ENCODE measurements around the gene DNAJB2.

The DNAJB2 gene

GRCh38 chr2:219248845-219249202 lies 30.3 kb upstream of the DNAJB2 start:
- Histone ChIP-seq H3K36me3 (ENCODE audit: control insufficient read depth, insufficient read depth, low read length) (peaks cover 5% of the 10 kb centered on the region), H3K27me3 (ENCODE audit: control insufficient read depth, insufficient read depth, low read length, poor library complexity, severe bottlenecking) (peaks cover 30% of the 10 kb centered on the region), H3K9me3 (ENCODE audit: control insufficient read depth, low read length) (no peaks in the 10 kb centered on the region), H3K4me1 (ENCODE audit: control insufficient read depth, insufficient read depth, low read length) (peaks cover 23% of the 10 kb centered on the region), H3K4me3 (ENCODE audit: insufficient read depth, low read depth, low read length) (no peak overlapping the region), H3K27ac (ENCODE audit: insufficient read depth, low read depth, low read length, poor library complexity, severe bottlenecking) (no peak overlapping the region)
- 89 to 97% methylated on average over 2 of the region's 2 CpGs for WGBS, 2 experiments

GRCh38 chr2:219249203-219249980 lies 29.8 kb upstream of the DNAJB2 start:
- no peaks in the 10 kb centered on the region for H3K9me3 ChIP-seq (ENCODE audit: control insufficient read depth, low read length)
- 65 to 72% methylated on average over 7 of the region's 7 CpGs for WGBS, 2 experiments
- no peak overlapping the region for H3K27ac ChIP-seq (ENCODE audit: insufficient read depth, low read depth, low read length, poor library complexity, severe bottlenecking)
- H3K27me3 ChIP-seq (ENCODE audit: control insufficient read depth, insufficient read depth, low read length, poor library complexity, severe bottlenecking): peaks cover 36% of the 10 kb centered on the region
- H3K36me3 ChIP-seq (ENCODE audit: control insufficient read depth, insufficient read depth, low read length): peaks cover 5% of the 10 kb centered on the region
- no peak overlapping the region for H3K4me3 ChIP-seq (ENCODE audit: insufficient read depth, low read depth, low read length)
- peaks cover 23% of the 10 kb centered on the region for H3K4me1 ChIP-seq (ENCODE audit: control insufficient read depth, insufficient read depth, low read length)

- WGBS, 2 experiments: 92 to 93% methylated on average over 22 of the region's 22 CpGs
- Histone ChIP-seq H3K27me3 (ENCODE audit: control insufficient read depth, insufficient read depth, low read length, poor library complexity, severe bottlenecking) (peaks cover 44% of the 10 kb centered on the region), H3K36me3 (ENCODE audit: control insufficient read depth, insufficient read depth, low read length) (peaks cover 5% of the 10 kb centered on the region), H3K4me3 (ENCODE audit: insufficient read depth, low read depth, low read length) (no peak overlapping the region), H3K4me1 (ENCODE audit: control insufficient read depth, insufficient read depth, low read length) (peaks cover 23% of the 10 kb centered on the region), H3K27ac (ENCODE audit: insufficient read depth, low read depth, low read length, poor library complexity, severe bottlenecking) (no peak overlapping the region), H3K9me3 (ENCODE audit: control insufficient read depth, low read length) (no peaks in the 10 kb centered on the region)
These were observed 29.0 kb upstream of the DNAJB2 start for GRCh38 chr2:219250049-219250781.

GRCh38 chr2:219251656-219252055 lies 27.5 kb upstream of the DNAJB2 start:
- no peak overlapping the region for H3K27ac ChIP-seq (ENCODE audit: insufficient read depth, low read depth, low read length, poor library complexity, severe bottlenecking)
- peaks cover 5% of the 10 kb centered on the region for H3K36me3 ChIP-seq (ENCODE audit: control insufficient read depth, insufficient read depth, low read length)
- H3K4me1 ChIP-seq (ENCODE audit: control insufficient read depth, insufficient read depth, low read length): peaks cover 14% of the 10 kb centered on the region
- H3K9me3 ChIP-seq (ENCODE audit: control insufficient read depth, low read length): no peaks in the 10 kb centered on the region
- 84 to 86% methylated on average over 6 of the region's 6 CpGs for WGBS, 2 experiments
- H3K27me3 ChIP-seq (ENCODE audit: control insufficient read depth, insufficient read depth, low read length, poor library complexity, severe bottlenecking): peaks cover 59% of the 10 kb centered on the region
- no peak overlapping the region for H3K4me3 ChIP-seq (ENCODE audit: insufficient read depth, low read depth, low read length)

DNA sequence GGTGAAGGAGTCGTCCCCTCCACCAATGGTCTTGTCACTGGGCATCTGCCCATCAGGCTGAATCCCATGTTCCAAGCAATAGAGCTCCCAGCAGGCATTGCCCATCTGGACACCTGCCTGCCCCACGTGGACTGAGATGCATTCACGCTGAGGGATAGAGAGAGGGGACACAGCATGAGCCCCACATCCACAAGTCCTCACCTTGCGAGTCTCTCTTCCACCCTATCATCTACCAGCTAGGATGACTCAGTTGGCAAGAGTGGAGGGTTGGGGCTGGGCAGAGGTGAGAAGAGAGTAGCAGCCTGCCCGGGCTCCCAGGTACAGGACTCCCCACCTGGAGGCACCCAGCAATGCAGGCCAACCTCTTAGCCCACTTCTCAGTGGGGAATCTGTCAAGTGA lies 27.1 kb upstream of the DNAJB2 start:
- H3K36me3 ChIP-seq (ENCODE audit: control insufficient read depth, insufficient read depth, low read length): peaks cover 2% of the 10 kb centered on the region
- peaks cover 14% of the 10 kb centered on the region for H3K4me1 ChIP-seq (ENCODE audit: control insufficient read depth, insufficient read depth, low read length)
- no peak overlapping the region for H3K4me3 ChIP-seq (ENCODE audit: insufficient read depth, low read depth, low read length)
- peaks cover 62% of the 10 kb centered on the region for H3K27me3 ChIP-seq (ENCODE audit: control insufficient read depth, insufficient read depth, low read length, poor library complexity, severe bottlenecking)
- H3K27ac ChIP-seq (ENCODE audit: insufficient read depth, low read depth, low read length, poor library complexity, severe bottlenecking): no peak overlapping the region
- WGBS, 2 experiments: 60 to 62% methylated on average over 4 to 5 of the region's 5 CpGs
- H3K9me3 ChIP-seq (ENCODE audit: control insufficient read depth, low read length): no peaks in the 10 kb centered on the region

DNA sequence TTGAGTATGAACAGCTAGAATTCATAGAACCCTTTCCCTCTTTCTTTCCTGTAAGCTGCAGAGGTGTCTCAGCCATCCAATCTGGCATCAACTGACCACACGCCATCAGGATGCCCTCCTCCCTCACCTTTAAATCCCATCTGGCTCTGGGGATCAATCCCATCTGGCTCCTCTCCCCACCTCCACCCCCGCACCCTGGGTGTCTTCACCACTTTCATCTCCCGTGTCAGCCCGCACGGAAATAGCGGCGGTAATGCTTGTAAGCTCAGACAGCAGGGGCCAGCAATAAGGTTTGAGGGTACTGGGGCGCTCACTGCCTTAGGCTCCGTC lies 26.6 kb upstream of the DNAJB2 start:
- no peak overlapping the region for H3K27ac ChIP-seq (ENCODE audit: insufficient read depth, low read depth, low read length, poor library complexity, severe bottlenecking)

GRCh38 chr2:219252900-219253752 lies 26.0 kb upstream of the DNAJB2 start, which contains the start of gene TUBA4B:
Gene TUBA4B (plus strand): TSS chr2:219253243. CDS start chr2:219253408, 165 bp downstream.
- Histone ChIP-seq H3K4me3 (ENCODE audit: insufficient read depth, low read depth, low read length) (peak within 1 kb of the TSS; percentile 20), H3K27ac (ENCODE audit: insufficient read depth, low read depth, low read length, poor library complexity, severe bottlenecking) (no peak within 1 kb of the TSS)

More for the DNA sequence above, 26.6 kb upstream of the DNAJB2 start:
- no peak overlapping the region for H3K4me3 ChIP-seq (ENCODE audit: insufficient read depth, low read depth, low read length)
- H3K9me3 ChIP-seq (ENCODE audit: control insufficient read depth, low read length): no peaks in the 10 kb centered on the region
- peaks cover 62% of the 10 kb centered on the region for H3K27me3 ChIP-seq (ENCODE audit: control insufficient read depth, insufficient read depth, low read length, poor library complexity, severe bottlenecking)
- peaks cover 14% of the 10 kb centered on the region for H3K4me1 ChIP-seq (ENCODE audit: control insufficient read depth, insufficient read depth, low read length)
- 7% methylated on average over 9 of the region's 9 CpGs for WGBS, 2 experiments
- H3K36me3 ChIP-seq (ENCODE audit: control insufficient read depth, insufficient read depth, low read length): no peaks in the 10 kb centered on the region

DNA sequence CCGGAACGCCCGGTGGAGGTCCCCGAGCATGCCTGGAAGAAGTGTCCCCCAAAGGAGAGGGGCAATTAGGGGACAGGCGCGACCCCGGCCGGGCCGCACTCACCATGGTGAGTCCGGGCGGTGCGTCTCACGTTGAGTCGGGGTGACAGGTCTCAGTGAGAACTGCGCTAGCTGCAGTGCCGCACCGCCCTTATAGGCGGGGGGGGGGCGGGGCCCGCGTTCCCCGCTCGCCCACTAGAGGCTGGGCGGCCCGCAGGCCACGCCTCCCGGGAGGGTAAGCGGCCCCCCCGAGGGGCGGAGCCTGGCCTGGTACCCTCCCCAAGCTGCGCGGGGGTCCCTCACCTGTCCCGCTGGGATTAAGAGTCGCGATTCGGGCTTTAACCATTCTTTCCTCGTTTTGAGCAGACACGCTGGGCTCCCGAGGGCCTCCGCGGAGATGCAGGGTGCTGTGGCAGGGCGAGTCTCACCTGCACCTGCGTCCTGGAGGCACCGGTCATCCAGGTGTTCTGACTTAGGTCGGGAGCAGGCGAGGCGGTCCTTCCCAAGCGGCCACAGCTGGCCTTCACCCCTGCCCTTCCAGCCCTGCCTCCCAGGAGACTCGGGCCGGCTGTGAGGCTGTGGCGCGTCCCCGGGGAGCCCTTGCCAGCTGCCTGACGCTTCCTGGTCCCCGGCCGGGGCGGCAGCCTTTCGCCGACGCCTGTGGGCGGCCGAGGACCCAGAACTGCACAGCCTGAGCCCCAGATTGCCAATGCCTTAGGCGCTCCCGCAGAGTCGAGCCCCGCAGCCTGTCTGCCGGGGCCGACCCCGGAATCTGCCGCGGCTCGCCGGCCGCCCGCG lies 25.2 kb upstream of the DNAJB2 start, which contains the start of gene TUBA4A:
TSS of gene TUBA4A (minus strand) at position 166 of the 837 bp plus-strand sequence. CDS start at position 106, 60 bp downstream.
- no peaks in the 10 kb centered on the region for H3K36me3 ChIP-seq (ENCODE audit: control insufficient read depth, insufficient read depth, low read length)
- 1 to 2% methylated on average over 76 of the region's 76 CpGs for WGBS, 2 experiments
- H3K27ac ChIP-seq (ENCODE audit: insufficient read depth, low read depth, low read length, poor library complexity, severe bottlenecking): no peak within 1 kb of the TSS
- peaks cover 66% of the 10 kb centered on the region for H3K27me3 ChIP-seq (ENCODE audit: control insufficient read depth, insufficient read depth, low read length, poor library complexity, severe bottlenecking)
- H3K9me3 ChIP-seq (ENCODE audit: control insufficient read depth, low read length): no peaks in the 10 kb centered on the region
- peak within 1 kb of the TSS; percentile 20 for H3K4me3 ChIP-seq (ENCODE audit: insufficient read depth, low read depth, low read length)
- peaks cover 14% of the 10 kb centered on the region for H3K4me1 ChIP-seq (ENCODE audit: control insufficient read depth, insufficient read depth, low read length)

More at GRCh38 chr2:219252900-219253752, 26.0 kb upstream of the DNAJB2 start, which contains the start of gene TUBA4B:
- Histone ChIP-seq H3K9me3 (ENCODE audit: control insufficient read depth, low read length) (no peaks in the 10 kb centered on the region), H3K27me3 (ENCODE audit: control insufficient read depth, insufficient read depth, low read length, poor library complexity, severe bottlenecking) (peaks cover 62% of the 10 kb centered on the region), H3K36me3 (ENCODE audit: control insufficient read depth, insufficient read depth, low read length) (no peaks in the 10 kb centered on the region), H3K4me1 (ENCODE audit: control insufficient read depth, insufficient read depth, low read length) (peaks cover 14% of the 10 kb centered on the region)
- WGBS, 2 experiments: 1 to 2% methylated on average over 49 of the region's 49 CpGs

- H3K9me3 ChIP-seq (ENCODE audit: control insufficient read depth, low read length): no peaks in the 10 kb centered on the region
- peak overlapping the region; percentile 6 for H3K4me3 ChIP-seq (ENCODE audit: insufficient read depth, low read depth, low read length)
- peaks cover 73% of the 10 kb centered on the region for H3K27me3 ChIP-seq (ENCODE audit: control insufficient read depth, insufficient read depth, low read length, poor library complexity, severe bottlenecking)
- H3K36me3 ChIP-seq (ENCODE audit: control insufficient read depth, insufficient read depth, low read length): no peaks in the 10 kb centered on the region
- peaks cover 14% of the 10 kb centered on the region for H3K4me1 ChIP-seq (ENCODE audit: control insufficient read depth, insufficient read depth, low read length)
- 30 to 32% methylated on average over 12 of the region's 12 CpGs for WGBS, 2 experiments
- H3K27ac ChIP-seq (ENCODE audit: insufficient read depth, low read depth, low read length, poor library complexity, severe bottlenecking): no peak overlapping the region
These were observed 24.5 kb upstream of the DNAJB2 start for GRCh38 chr2:219254590-219255201.

All from ectodermal cell (in vitro differentiated cells).